ENCODE measurements around the gene SLC2A4.
"Not testable (repeated sequence)": the region's sequence is repeated elsewhere in the genome, so short reads cannot be mapped to it uniquely, and the experiment has no call there.

The SLC2A4 gene

DNA sequence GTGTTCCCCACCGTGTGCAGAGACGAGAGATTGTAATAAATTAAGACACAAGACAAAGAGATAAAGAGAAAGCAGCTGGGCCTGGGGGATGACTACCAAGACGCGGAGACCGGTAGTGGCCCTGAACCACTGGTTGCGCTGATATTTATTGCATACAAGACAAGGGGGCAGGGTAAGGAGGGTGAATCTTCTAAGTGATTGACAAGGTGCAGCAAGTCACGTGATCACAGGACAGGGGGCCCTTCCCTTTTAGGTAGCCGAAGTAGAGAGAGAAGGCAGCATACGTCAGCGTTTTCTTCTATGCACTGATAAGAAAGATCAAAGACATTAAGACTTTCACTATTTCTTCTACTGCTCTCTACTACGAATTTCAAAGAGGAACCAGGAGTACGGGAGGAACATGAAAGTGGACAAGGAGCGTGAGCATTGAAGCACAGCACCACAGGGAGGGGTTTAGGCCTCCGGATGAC, 51.1 kb downstream of the SLC2A4 start:
- H3K27me3 ChIP-seq (ENCODE audit: control insufficient read depth in 1 of 2, insufficient read depth in 2 of 2, low read length in 2 of 2): peaks cover 0 to 24% of the 10 kb centered on the region in 2 donors
- not testable (repeated sequence) for H3K9ac ChIP-seq (ENCODE audit: low read length); H3K9me3 ChIP-seq (ENCODE audit: low read length); H3K27ac ChIP-seq (ENCODE audit: low read depth, low read length); H3K36me3 ChIP-seq (ENCODE audit: insufficient read depth, low read length); H3K4me3 ChIP-seq (ENCODE audit: low read depth in 1 of 2, low read length in 2 of 2)
- peaks cover 20% of the 10 kb centered on the region for H3K4me1 ChIP-seq (ENCODE audit: insufficient read depth, low read length)

DNA sequence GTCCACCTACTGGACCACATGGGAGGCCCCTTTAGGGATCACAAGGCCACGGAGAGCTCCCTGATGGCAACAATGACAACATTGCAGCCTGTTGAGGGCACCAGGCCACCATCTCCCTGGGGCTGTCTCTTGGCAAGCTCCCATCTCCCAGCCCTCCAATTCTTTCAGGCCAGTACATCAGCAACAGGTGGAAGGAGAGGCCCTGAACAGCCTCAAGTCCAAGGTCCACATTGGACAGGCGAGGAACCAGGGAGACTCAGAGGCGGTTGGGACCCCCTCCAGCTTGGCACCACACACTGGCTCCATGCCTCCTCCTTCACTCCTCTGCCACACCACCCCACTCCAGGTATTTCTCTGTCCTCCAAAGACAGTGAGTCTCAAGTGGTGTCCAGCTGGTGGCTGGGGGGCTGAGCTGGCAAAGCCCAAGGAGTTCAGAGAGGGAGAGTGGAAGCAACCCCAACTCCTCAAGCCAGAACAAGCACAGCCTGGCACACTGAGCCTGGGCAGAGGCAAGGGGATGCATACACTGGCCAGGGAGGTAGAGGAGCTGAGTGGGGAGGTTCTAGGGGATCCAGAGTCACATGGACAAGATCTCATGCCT, 53.5 kb downstream of the SLC2A4 start:
- peaks cover 0 to 31% of the 10 kb centered on the region in 2 donors for H3K27me3 ChIP-seq (ENCODE audit: control insufficient read depth in 1 of 2, insufficient read depth in 2 of 2, low read length in 2 of 2)
- no peak overlapping the region for H3K9ac ChIP-seq (ENCODE audit: low read length)
- peaks cover 8% of the 10 kb centered on the region for H3K4me1 ChIP-seq (ENCODE audit: insufficient read depth, low read length)
- no peaks in the 10 kb centered on the region for H3K9me3 ChIP-seq (ENCODE audit: low read length)
- H3K36me3 ChIP-seq (ENCODE audit: insufficient read depth, low read length): no peaks in the 10 kb centered on the region
- H3K4me3 ChIP-seq (ENCODE audit: low read depth in 1 of 2, low read length in 2 of 2): no peak overlapping the region
- H3K27ac ChIP-seq (ENCODE audit: low read depth, low read length): no peak overlapping the region

DNA sequence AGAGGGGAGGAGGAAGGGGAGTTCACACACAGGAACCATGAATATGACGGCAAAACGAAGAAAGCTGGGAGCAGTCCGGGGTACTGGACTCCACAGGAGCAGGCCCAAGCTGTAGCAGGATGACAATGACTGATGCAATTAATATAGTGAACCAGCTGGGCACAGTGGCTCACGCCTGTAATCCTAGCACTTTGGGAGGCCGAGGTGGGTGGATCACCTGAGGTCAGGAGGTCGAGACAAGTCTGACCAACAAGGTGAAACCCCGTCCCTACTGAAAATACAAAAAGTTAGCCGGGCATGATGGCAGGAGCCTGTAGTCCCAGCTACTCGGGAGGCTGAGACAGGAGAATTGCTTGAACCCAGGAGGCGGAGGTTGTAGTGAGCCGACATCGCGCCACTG, 54.2 kb downstream of the SLC2A4 start:
- H3K36me3 ChIP-seq (ENCODE audit: insufficient read depth, low read length); H3K9me3 ChIP-seq (ENCODE audit: low read length); H3K9ac ChIP-seq (ENCODE audit: low read length); H3K27ac ChIP-seq (ENCODE audit: low read depth, low read length); H3K4me1 ChIP-seq (ENCODE audit: insufficient read depth, low read length); H3K4me3 ChIP-seq (ENCODE audit: low read depth in 1 of 2, low read length in 2 of 2): not testable (repeated sequence)
- peaks cover 0 to 35% of the 10 kb centered on the region in 2 donors for H3K27me3 ChIP-seq (ENCODE audit: control insufficient read depth in 1 of 2, insufficient read depth in 2 of 2, low read length in 2 of 2)

- no peak within 1 kb of the TSS for H3K9ac ChIP-seq (ENCODE audit: low read length)
- peaks cover 0 to 42% of the 10 kb centered on the region in 2 donors for H3K27me3 ChIP-seq (ENCODE audit: control insufficient read depth in 1 of 2, insufficient read depth in 2 of 2, low read length in 2 of 2)
- H3K27ac ChIP-seq (ENCODE audit: low read depth, low read length): no peak within 1 kb of the TSS
- no peaks in the 10 kb centered on the region for H3K9me3 ChIP-seq (ENCODE audit: low read length)
- H3K4me1 ChIP-seq (ENCODE audit: insufficient read depth, low read length): no peaks in the 10 kb centered on the region
- no peak within 1 kb of the TSS for H3K4me3 ChIP-seq (ENCODE audit: low read depth in 1 of 2, low read length in 2 of 2)
- no peaks in the 10 kb centered on the region for H3K36me3 ChIP-seq (ENCODE audit: insufficient read depth, low read length)
These were observed 55.0 kb downstream of the SLC2A4 start, which contains the start of gene ACAP1 for GRCh38 chr17:7336240-7337175. TSS of gene ACAP1 (plus strand) at chr17:7336529. CDS start at chr17:7336735, 206 bp downstream.

DNA sequence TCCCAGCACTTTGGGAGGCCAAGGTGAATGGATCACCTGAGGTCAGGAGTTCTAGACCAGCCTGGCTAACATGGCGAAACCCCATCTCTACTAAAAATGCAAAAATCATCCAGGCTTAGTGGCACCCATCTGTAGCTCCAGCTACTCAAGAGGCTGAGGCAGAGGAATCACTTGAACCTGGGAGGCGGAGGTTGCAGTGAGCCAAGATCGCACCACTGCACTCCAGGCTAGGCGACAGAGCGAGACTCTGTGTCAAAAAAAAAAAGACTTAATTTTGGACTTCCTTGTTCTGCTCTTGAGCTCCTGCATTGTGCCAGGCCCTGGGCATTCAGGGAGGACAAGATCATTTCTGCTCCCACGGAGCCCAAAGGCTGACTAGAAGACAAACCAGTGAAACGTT, 56.1 kb downstream of the SLC2A4 start:
- not testable (repeated sequence) for H3K27ac ChIP-seq (ENCODE audit: low read depth, low read length); H3K9me3 ChIP-seq (ENCODE audit: low read length); H3K9ac ChIP-seq (ENCODE audit: low read length); H3K4me3 ChIP-seq (ENCODE audit: low read depth in 1 of 2, low read length in 2 of 2); H3K4me1 ChIP-seq (ENCODE audit: insufficient read depth, low read length); H3K36me3 ChIP-seq (ENCODE audit: insufficient read depth, low read length)
- H3K27me3 ChIP-seq (ENCODE audit: control insufficient read depth in 1 of 2, insufficient read depth in 2 of 2, low read length in 2 of 2): peaks cover 0 to 47% of the 10 kb centered on the region in 2 donors

Measured in muscle layer of colon (tissue), 2 donors.